AG09309 (cell line): ENCODE data around the gene LRP1B.

Experiments
- DNase-seq: peaks from one replicate; pipeline ENCODE4 v3.0.0-alpha.2; 2010; ENCODE audit warnings: low read depth
- H3K4me3 ChIP-seq: 2 replicates; pipeline ENCODE4 v1.5.1; 2011; ENCODE audit warnings: mild to moderate bottlenecking, low read depth, low read length, moderate library complexity; ENCODE audit not compliant: control insufficient read depth
- TF ChIP-seq, protein P1 (sequence below): IDR thresholded peaks from 2 replicates; pipeline ENCODE4 v1.5.1; 2011; ENCODE audit warnings: mild to moderate bottlenecking, low read depth, low read length, inconsistent platforms; ENCODE audit not compliant: insufficient read depth, control insufficient read depth; ENCODE audit errors: missing control alignments

The LRP1B gene

DNA sequence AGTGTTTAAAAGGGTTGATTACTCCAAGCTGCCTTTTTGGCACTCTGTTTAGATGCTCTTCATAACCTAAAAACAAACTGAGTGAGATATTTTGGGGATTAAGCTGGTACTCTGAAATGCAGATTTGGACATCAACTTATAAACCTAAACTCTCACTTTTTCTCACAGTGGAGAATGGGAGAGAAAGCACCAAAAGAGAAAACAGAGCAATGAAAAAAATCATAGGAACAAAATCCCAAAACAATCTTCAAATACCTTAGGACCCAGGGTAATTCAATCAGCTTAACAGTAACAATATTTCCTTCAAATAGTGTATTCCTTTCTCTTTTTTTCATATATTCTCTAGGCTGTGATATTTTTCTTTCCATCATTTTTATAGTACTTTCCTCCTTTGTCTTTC lies 11.5 kb downstream of the LRP1B start:
- no peak overlapping the region for H3K4me3 ChIP-seq
- DNase-seq, result no peak
- TF ChIP-seq, protein P1, sequence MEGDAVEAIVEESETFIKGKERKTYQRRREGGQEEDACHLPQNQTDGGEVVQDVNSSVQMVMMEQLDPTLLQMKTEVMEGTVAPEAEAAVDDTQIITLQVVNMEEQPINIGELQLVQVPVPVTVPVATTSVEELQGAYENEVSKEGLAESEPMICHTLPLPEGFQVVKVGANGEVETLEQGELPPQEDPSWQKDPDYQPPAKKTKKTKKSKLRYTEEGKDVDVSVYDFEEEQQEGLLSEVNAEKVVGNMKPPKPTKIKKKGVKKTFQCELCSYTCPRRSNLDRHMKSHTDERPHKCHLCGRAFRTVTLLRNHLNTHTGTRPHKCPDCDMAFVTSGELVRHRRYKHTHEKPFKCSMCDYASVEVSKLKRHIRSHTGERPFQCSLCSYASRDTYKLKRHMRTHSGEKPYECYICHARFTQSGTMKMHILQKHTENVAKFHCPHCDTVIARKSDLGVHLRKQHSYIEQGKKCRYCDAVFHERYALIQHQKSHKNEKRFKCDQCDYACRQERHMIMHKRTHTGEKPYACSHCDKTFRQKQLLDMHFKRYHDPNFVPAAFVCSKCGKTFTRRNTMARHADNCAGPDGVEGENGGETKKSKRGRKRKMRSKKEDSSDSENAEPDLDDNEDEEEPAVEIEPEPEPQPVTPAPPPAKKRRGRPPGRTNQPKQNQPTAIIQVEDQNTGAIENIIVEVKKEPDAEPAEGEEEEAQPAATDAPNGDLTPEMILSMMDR, result no peak

DNA sequence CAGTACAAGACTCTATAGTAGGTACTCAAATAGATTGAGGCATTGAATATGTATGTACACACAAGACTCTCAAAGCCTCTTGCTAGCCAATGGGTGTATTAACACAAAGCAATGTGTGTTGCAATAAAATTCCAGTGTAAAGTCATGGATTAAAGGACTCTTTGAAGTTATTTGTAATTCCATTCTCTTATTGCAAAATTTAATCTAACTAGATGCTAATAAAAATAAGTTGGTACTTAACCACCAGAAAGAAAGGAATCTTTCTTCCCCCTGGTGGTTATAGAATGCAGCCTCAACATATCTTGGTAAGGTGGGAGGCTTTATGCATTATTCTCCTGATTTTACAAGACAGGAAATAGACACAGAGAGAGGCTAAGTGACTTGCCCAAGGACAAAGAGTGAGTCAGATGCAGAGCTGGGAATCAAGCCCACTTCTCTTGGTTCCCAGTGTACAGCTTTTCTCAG lies 18.0 kb downstream of the LRP1B start:
- H3K4me3 ChIP-seq, result no peak overlapping the region
- TF ChIP-seq, protein P1, result no peak
- peak; percentile 24 for DNase-seq

DNA sequence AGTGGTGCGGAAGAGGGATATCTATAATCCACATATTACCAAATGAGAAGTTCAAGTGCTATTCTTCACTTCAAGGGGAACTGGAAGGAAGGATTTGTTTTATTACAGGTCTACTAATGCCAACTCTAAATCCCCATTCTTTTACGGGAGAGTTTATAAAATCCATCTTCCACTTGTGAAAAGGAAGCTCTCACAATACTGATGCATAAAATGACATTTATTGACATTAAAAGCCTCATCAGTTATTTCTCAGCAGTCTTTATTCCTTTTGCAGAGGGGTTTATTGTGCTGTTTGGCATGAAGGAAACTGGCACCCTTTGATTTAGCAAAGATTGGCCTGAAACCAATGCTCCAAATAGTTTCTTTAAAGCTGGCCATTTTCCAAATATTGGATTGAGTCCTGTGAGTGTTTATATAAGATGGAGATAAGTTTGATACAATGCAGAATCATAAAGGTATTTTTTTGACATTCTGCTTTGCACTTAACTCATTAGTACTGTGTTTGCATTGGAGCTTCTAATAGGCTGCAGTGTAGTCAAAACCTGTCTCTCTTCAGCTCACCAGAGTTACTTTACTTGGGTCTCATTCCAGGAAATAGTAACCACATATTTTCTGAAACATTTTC lies 26.6 kb downstream of the LRP1B start:
- DNase-seq, result no peak
- TF ChIP-seq, protein P1, result no peak
- no peak overlapping the region for H3K4me3 ChIP-seq

DNA sequence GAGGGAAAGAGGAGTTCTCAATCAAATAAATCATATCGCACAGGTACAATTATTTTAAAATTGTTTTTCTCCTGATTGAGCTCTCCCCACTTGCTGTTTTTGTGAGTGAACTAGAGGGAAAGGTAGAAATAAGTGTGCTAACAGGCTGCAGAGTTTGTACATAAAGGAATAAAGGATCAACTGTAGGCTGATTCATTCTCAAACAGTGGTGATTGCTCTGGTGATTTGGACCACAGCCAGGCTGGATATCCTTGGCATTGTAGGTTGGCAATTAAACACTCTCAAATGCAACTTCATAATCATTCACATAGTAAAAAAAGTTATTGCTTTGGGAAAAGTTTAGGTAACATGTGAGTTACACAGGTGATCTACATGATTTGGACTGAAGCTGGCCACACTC lies 29.8 kb downstream of the LRP1B start:
- DNase-seq, result no peak
- H3K4me3 ChIP-seq, result no peak overlapping the region
- TF ChIP-seq, protein P1, result no peak

DNA sequence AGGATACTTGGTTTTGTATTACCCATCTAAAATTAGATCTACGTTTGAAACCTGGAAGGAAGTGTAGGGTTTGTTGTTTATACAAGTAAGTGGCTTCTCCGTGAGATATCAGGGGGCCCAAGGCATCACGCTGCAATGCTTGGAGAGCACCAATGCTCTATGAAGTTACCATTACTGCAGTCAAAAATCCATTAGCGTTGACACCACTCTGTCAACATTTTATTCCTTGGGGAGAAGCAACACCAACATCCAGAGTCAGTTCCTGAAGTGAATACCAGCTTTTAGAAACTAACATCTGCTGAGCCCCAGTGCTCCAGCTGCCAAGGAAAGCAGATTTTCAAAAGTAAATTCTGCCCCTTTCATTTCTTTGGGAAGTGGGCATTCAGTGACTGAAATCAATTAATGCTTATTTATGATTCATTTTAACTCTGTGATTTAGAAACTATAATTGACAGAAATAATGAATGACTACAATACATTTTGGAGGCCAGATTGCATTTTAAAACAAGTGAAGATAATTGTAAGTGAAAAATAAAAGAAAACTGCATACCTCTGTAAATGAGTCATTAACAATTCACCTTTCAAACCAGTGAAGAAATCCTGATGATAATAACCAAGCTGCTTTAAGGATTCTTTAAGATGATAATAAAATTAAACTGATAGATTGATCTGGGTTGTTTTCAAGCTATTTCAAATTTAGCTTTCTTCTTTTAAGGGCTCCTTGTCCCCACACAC lies 30.5 kb downstream of the LRP1B start:
- TF ChIP-seq, protein P1, result no peak
- no peak overlapping the region for H3K4me3 ChIP-seq
- DNase-seq, result no peak

DNA sequence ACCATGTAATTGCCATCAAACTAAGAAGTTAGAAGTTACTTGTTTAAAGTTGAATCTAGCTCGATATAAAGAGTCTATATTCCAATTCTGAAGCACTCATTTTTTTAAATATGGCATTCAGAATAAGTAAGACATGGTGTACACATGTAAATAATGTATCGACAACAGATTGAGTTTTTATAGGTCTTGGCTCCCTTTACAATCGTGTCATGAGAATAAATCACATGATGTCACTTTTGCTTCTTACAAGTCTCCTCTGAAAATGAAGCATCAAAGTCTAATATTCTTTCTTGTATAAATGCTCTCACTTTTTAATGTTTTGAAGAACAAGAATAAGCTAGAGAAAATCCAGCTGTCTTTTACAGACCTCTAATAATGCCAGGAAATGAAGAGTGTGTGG lies 33.1 kb downstream of the LRP1B start:
- TF ChIP-seq, protein P1, result no peak
- no peak overlapping the region for H3K4me3 ChIP-seq
- no peak for DNase-seq
